B cell (primary cell): ENCODE results near the gene FFAR4.

Experiments
- EZH2 ChIP-seq: IDR thresholded peaks from 2 replicates; pipeline ENCODE4 v1.6.1; 2012; ENCODE audit warnings: borderline replicate concordance, low read depth, mild to moderate bottlenecking, moderate library complexity, low read length; ENCODE audit not compliant: insufficient read depth, poor library complexity, severe bottlenecking
- TF ChIP-seq, protein P1 (sequence below): fragments of 200-600 bp; IDR thresholded peaks from one replicate; pipeline ENCODE4 v1.8.0; 2022; ENCODE audit warnings: antibody characterized with exemption, mild to moderate bottlenecking

GRCh38 chr10:93597075-93597599 lies 30.7 kb downstream of the FFAR4 start:
- TF ChIP-seq, protein P1, sequence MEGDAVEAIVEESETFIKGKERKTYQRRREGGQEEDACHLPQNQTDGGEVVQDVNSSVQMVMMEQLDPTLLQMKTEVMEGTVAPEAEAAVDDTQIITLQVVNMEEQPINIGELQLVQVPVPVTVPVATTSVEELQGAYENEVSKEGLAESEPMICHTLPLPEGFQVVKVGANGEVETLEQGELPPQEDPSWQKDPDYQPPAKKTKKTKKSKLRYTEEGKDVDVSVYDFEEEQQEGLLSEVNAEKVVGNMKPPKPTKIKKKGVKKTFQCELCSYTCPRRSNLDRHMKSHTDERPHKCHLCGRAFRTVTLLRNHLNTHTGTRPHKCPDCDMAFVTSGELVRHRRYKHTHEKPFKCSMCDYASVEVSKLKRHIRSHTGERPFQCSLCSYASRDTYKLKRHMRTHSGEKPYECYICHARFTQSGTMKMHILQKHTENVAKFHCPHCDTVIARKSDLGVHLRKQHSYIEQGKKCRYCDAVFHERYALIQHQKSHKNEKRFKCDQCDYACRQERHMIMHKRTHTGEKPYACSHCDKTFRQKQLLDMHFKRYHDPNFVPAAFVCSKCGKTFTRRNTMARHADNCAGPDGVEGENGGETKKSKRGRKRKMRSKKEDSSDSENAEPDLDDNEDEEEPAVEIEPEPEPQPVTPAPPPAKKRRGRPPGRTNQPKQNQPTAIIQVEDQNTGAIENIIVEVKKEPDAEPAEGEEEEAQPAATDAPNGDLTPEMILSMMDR = no peak
- TF ChIP-seq EZH2 = no peak
